Activated naive CD8-positive, alpha-beta T cell treated with anti-CD3 and anti-CD28 coated beads, Interleukin-2, amount 10 ng/mL, durations not matched to agents 7 days and 5 days (primary cell): ENCODE data around the gene DARS1. TPM values are rescaled to one million over a fixed set of nuclear protein-coding genes. Genes with fewer than 3 reads are reported as not detected.

Experiments used
- ATAC-seq: fragments of 150-1000 bp; cut with Tn5 transposase; one replicate; pipeline ENCODE4 v1.10.0; 2021; ENCODE audit warnings: low read depth, moderate library complexity
- POLR2A ChIA-PET: fragments of 350-600 bp; sonication (Branson Sonifier 250); formaldehyde crosslinking; loops from one replicate; lab custom pipeline; 2021; ENCODE audit warnings: antibody characterized with exemption; lab: Charles Lee
- DNase-seq: peaks from one replicate; pipeline ENCODE4 v3.0.0; 2021
- H3K27ac Mint-ChIP-seq: one replicate; pipeline ENCODE4 v1.8.0; 2022; ENCODE audit warnings: mild to moderate bottlenecking, mixed read lengths
- H3K27me3 Mint-ChIP-seq: one replicate; pipeline ENCODE4 v1.8.0; 2022; ENCODE audit warnings: mild to moderate bottlenecking, moderate library complexity, mixed read lengths
- H3K36me3 Mint-ChIP-seq: one replicate; pipeline ENCODE4 v1.8.0; 2021; ENCODE audit warnings: mild to moderate bottlenecking, mixed read lengths
- H3K4me1 Mint-ChIP-seq: one replicate; pipeline ENCODE4 v1.8.0; 2021; ENCODE audit warnings: mixed read lengths
- H3K4me3 Mint-ChIP-seq: one replicate; pipeline ENCODE4 v1.8.0; 2022; ENCODE audit warnings: mild to moderate bottlenecking, moderate library complexity, mixed read lengths
- H3K9me3 Mint-ChIP-seq: one replicate; pipeline ENCODE4 v1.8.0; 2021; ENCODE audit warnings: mixed read lengths
- total RNA-seq, 2 experiments: library from RNA; stranded (reverse); gene quantifications; one replicate each; pipeline ENCODE4 v1.2.3, GENCODE V29; 2021

The DARS1 gene
- total RNA-seq, 2 experiments from 2014 or later: 117 to 118 TPM

DNA sequence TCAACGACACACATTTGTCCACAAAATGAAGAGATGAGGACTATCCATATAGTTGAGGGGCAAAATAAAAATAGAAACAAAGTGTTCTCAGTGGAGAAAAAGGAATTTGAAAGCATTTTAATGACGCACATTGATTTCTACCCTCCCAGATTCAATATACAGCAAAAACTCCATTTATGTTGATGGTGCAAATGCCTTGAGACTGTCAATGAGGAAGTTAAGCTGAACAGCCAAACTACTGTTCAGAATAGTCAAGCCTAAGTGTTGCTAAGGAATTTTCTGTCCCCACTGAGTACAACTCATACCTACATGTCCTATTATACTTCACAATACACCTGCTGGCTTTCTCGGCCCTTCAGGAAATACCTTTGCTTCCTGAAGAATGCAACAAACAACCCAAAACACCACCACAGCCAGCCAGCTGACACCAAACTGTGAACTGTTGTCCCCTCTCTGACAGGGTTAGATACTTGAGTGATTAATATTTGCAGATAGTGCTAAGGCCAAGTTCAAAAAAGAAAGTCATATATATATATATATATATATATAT is 27.8 kb upstream of the DARS1 start:
- POLR2A ChIA-PET: no interaction called here
- DNase-seq (no peak), ATAC-seq (no peak)
- Mint-ChIP-seq H3K9me3 (peaks cover 8% of the 10 kb centered on the region), H3K27ac (no peak overlapping the region), H3K27me3 (no peaks in the 10 kb centered on the region), H3K4me3 (no peak overlapping the region), H3K36me3 (peaks cover 13% of the 10 kb centered on the region), H3K4me1 (peaks cover 20% of the 10 kb centered on the region)

DNA sequence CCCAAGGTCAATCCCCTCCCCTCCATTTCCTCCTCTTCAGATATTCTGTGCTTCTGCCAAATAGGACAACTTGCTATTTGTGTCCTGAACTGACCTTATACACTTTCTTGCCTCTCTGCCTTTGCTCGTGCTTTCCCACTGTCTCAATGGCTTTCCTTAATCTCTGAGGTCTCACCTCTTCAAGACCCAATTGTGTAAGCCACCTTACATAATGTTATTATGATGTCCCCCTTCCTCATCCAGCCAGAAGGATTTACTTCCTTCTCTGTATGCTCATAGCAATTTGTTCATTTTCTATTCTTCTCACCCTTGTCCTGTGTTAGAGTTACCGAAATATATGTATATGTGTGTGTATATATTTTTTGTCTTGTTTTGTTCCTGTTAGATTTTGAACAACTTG is 26.9 kb upstream of the DARS1 start:
- Mint-ChIP-seq H3K27ac (no peak overlapping the region), H3K27me3 (no peaks in the 10 kb centered on the region), H3K4me3 (no peak overlapping the region), H3K36me3 (peaks cover 13% of the 10 kb centered on the region), H3K4me1 (peaks cover 27% of the 10 kb centered on the region), H3K9me3 (peaks cover 8% of the 10 kb centered on the region)
- POLR2A ChIA-PET: no interaction called here
- no peak for DNase-seq
- no peak for ATAC-seq

DNA sequence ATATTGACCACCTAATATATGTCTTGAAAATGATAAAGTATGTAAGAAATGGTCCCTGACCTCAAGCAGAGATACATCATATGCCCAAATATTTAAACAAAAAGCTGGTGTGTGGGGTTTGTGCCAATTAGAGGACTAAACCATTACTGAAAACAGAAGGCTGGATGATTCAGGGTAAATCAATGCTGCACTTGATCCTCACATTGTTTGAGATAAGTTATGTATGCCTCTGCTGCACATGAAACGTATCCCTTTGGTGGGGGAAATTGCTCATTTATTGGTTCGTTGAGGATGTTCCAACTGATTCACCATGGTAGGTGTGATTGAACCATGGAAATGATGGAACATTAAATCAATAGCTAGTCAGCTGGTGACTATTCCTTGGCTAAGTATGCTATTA is 24.7 kb upstream of the DARS1 start:
- Mint-ChIP-seq H3K4me1 (peaks cover 32% of the 10 kb centered on the region), H3K36me3 (peaks cover 12% of the 10 kb centered on the region), H3K9me3 (peaks cover 2% of the 10 kb centered on the region), H3K27me3 (no peaks in the 10 kb centered on the region), H3K27ac (no peak overlapping the region), H3K4me3 (no peak overlapping the region)
- DNase-seq: no peak
- POLR2A ChIA-PET: interaction anchor here (1.0 to 2.5 kb wide), 3 partner anchors 12 to 40 kb away, joined by 3 to 18 read pairs (median 4); partner anchors contain the start of gene DARS1
- no peak for ATAC-seq

DNA sequence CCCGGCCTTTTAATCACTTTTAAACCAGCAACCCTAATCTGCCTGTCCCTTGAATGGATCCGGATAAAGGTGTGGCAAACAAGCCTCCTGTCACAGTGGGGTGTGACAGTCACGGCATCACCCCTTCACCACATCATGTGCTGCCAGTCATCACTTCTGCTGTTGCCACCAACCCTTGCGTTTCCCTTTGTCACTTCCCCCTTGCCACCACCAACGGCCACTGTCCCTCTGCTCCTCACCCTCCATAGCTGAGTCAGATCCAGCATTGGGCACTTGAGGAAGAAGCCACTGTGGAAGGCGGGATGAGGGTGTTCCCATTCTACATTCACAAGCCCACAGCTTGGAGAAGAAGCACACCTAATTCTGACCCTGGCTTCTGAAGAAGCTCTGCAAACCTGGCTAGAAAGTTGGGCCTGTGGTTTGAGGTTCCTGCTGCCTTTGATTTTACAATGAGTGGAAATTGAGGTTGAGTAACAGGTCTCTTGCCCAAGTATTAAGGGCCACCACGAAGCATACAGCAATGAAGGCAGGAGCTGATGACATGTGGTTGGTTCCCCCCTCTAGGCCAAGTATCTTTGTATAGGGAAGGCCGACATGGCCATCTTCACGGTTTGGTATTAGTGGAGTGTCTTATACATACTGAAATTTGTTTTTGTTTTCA is 22.9 kb upstream of the DARS1 start:
- Mint-ChIP-seq H3K36me3 (peaks cover 20% of the 10 kb centered on the region), H3K27me3 (no peaks in the 10 kb centered on the region), H3K4me3 (peak overlapping the region; percentile 68), H3K4me1 (peaks cover 39% of the 10 kb centered on the region), H3K9me3 (peaks cover 8% of the 10 kb centered on the region), H3K27ac (peak overlapping the region; percentile 92)
- POLR2A ChIA-PET: interaction anchor here (0.6 to 2.5 kb wide), 10 partner anchors 9 to 123 kb away, joined by 3 to 18 read pairs (median 4); partner anchors contain the start of genes CXCR4 and DARS1
- DNase-seq: peak; percentile 72
- peak; percentile 95 for ATAC-seq

DNA sequence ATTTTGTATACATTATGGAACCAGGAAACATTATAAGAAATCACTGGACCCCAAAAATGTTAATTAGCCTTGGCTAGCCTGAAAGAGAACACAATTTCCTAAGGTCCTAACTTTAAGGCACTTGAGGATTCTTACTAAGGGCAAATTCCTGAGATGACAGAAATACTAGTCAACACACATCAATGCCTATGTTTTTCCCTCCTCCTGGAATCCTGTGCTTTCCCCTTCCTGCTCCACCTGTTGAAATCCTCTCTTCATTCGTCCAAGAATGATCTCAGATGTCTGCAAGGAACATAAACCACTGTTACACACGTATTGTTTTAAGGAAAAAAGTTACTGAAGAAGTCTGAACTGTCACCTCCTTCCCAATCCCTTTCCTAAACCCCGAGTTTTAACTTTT is 21.2 kb upstream of the DARS1 start:
- peaks cover 29% of the 10 kb centered on the region for H3K36me3 Mint-ChIP-seq
- peak overlapping the region; percentile 76 for H3K27ac Mint-ChIP-seq
- ATAC-seq (no peak), DNase-seq (no peak)
- H3K27me3 Mint-ChIP-seq: no peaks in the 10 kb centered on the region
- H3K9me3 Mint-ChIP-seq: peaks cover 8% of the 10 kb centered on the region
- peaks cover 35% of the 10 kb centered on the region for H3K4me1 Mint-ChIP-seq
- peak overlapping the region; percentile 52 for H3K4me3 Mint-ChIP-seq
- POLR2A ChIA-PET: interaction anchor here (1.3 kb wide), 1 partner anchor 21 kb away, joined by 6 read pairs; the partner anchor contains the start of gene DARS1

DNA sequence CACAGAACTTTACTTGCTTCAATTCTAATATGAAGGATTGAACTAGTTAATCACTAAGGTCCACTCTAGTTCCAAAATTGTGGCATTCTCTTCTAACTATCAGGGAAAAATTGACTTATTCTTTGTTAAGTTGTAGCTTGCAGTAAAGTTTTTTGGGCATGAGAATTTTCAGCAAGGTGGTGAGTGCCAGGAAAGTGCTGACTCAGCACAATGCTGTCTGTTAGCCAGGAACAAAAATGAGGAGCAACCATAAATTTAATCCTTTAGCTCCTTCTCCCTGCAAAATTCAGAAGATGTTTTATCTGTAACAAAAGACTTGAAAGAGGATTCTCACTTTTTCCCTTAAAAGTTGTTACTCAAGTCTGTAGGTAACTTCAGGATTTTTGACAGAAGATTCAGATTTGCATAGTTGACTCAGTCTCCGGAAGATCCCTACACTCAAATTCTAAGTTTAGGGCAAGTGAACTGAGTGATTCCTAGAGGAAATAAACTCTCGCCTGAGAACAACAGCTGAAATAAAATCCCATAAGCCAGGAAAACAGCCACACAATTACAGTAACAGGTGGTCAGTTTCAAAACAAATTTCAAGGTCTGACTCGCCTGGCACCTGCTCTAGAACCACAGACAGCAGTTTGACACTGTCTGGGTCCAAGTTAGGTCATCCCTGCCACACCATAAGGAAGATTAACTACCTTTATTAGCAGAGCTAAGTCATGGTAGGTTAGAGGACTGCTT is 20.2 kb upstream of the DARS1 start:
- Mint-ChIP-seq H3K4me3 (no peak overlapping the region), H3K27me3 (no peaks in the 10 kb centered on the region), H3K36me3 (peaks cover 33% of the 10 kb centered on the region), H3K27ac (no peak overlapping the region), H3K4me1 (peaks cover 40% of the 10 kb centered on the region), H3K9me3 (peaks cover 8% of the 10 kb centered on the region)
- DNase-seq (no peak), ATAC-seq (no peak)
- POLR2A ChIA-PET: interaction anchor here (0.8 to 1.8 kb wide), 5 partner anchors 9 to 59 kb away, joined by 3 to 6 read pairs (median 3); partner anchors contain the start of gene DARS1

DNA sequence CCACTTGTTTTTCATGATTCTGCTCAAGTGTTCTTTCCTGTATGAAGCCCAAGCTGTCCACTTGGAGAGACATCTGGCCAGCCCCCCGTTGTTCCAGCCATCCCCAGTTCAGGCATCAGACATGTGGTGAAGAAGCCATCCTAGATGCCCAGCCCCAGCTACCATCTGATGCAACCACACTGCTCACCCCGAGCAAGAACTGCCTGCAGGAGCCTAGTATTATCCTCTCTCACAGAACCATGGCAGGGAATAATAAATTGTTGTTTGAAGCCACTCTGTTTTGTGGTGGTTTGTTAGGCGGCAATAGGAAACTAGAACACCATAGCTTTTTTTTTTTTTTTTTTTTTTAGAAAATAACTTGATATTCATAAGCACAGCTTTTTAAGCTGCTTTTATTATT is 19.5 kb upstream of the DARS1 start:
- DNase-seq (no peak), ATAC-seq (no peak)
- no peaks in the 10 kb centered on the region for H3K27me3 Mint-ChIP-seq
- H3K4me1 Mint-ChIP-seq: peaks cover 43% of the 10 kb centered on the region
- H3K4me3 Mint-ChIP-seq: no peak overlapping the region
- POLR2A ChIA-PET: interaction anchor here (0.8 to 1.8 kb wide), 4 partner anchors 9 to 60 kb away, joined by 3 to 6 read pairs (median 3); no protein-coding TSS in a partner anchor
- H3K9me3 Mint-ChIP-seq: peaks cover 8% of the 10 kb centered on the region
- peaks cover 33% of the 10 kb centered on the region for H3K36me3 Mint-ChIP-seq
- H3K27ac Mint-ChIP-seq: peak overlapping the region; percentile 58

DNA sequence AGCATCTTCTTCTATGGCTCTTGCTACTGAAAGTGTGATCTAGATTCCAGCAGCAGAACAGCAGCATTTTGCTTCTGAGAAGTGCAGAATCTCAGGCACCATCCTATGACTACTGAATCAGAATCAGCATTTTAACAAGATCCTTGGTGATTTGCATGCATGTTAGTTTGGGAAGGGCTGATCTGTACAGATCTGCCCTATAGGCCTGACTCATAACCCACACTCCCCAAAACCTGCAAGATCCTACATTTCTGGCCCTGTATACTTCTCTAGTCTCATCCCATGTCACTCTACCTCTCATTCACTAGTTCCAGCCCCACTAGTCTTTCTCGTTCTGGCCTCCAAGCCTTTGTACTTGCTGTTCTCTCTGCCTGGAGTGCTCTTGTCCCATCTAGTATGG is 15.7 kb upstream of the DARS1 start:
- ATAC-seq (no peak), DNase-seq (no peak)
- H3K9me3 Mint-ChIP-seq: peaks cover 8% of the 10 kb centered on the region
- peaks cover 36% of the 10 kb centered on the region for H3K36me3 Mint-ChIP-seq
- H3K27ac Mint-ChIP-seq: peak overlapping the region; percentile 24
- peaks cover 29% of the 10 kb centered on the region for H3K4me1 Mint-ChIP-seq
- H3K4me3 Mint-ChIP-seq: no peak overlapping the region
- POLR2A ChIA-PET: no interaction called here
- no peaks in the 10 kb centered on the region for H3K27me3 Mint-ChIP-seq

DNA sequence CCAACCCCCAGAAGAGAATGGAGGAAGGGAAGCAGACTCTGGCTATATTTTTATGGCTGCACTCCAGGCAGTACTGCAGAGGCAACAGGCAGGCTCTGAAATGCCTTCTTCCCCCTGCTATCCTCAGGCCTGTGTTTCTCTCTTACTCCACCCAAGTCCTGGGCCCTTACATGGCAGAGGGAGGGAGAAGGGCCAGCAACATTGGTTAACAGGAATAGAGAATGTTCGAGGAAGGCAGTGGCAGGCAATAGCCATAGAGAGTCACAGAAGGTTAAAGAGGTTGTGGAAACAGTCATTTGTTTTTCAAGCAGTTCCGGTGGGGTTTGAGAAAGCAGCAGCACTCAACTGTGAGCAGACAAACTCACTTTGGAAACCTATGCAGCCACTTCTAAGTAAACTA is 15.1 kb upstream of the DARS1 start:
- H3K27me3 Mint-ChIP-seq: no peaks in the 10 kb centered on the region
- POLR2A ChIA-PET: no interaction called here
- H3K4me3 Mint-ChIP-seq: no peak overlapping the region
- peaks cover 8% of the 10 kb centered on the region for H3K9me3 Mint-ChIP-seq
- DNase-seq (no peak), ATAC-seq (no peak)
- H3K4me1 Mint-ChIP-seq: peaks cover 29% of the 10 kb centered on the region
- H3K27ac Mint-ChIP-seq: peak overlapping the region; percentile 67
- H3K36me3 Mint-ChIP-seq: peaks cover 37% of the 10 kb centered on the region

DNA sequence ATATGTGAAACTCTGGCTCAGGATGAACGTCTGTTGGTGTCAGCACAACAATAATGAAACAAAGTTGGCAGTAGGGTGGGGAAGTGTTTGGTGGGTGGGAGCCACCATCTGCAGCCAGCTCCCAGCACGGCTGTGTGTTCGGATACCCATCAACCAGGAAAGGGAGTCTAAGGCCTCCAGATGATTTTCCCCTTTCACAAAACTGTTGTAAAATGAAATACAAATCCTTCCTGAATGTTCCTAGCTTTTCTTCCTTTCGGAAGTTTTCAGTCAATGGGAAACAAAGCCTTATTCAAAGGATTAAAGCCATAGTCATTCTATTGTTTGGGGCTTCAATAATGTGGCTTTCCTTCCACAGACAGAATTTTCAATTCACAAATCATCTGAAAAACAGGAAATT is 14.5 kb upstream of the DARS1 start:
- H3K36me3 Mint-ChIP-seq: peaks cover 37% of the 10 kb centered on the region
- DNase-seq (no peak), ATAC-seq (no peak)
- H3K9me3 Mint-ChIP-seq: peaks cover 8% of the 10 kb centered on the region
- peaks cover 28% of the 10 kb centered on the region for H3K4me1 Mint-ChIP-seq
- no peak overlapping the region for H3K4me3 Mint-ChIP-seq
- POLR2A ChIA-PET: no interaction called here
- no peaks in the 10 kb centered on the region for H3K27me3 Mint-ChIP-seq
- H3K27ac Mint-ChIP-seq: no peak overlapping the region

DNA sequence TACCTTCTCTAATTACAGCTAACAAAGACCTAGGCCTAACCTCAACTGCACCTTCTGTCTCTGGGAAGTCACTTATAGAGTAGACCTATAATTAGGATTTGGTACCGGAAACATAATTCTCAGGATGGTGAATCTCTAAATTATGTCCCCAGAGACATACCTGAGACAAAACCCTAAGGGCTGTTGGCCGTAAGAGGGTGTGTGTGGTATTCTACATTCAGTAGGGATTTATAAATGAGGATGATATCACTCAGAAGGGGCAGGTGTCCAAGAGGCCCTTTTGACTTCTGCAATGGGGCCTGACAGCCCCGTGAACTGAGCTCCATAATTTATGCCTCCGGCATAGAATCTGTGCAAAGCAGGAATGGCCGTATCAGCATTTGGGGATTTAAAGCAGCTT is 13.5 kb upstream of the DARS1 start:
- peaks cover 28% of the 10 kb centered on the region for H3K4me1 Mint-ChIP-seq
- peaks cover 38% of the 10 kb centered on the region for H3K36me3 Mint-ChIP-seq
- ATAC-seq (no peak), DNase-seq (no peak)
- POLR2A ChIA-PET: interaction anchor here (0.6 to 1.0 kb wide), 4 partner anchors 9 to 306 kb away, joined by 3 to 6 read pairs (median 3); no protein-coding TSS in a partner anchor
- H3K27ac Mint-ChIP-seq: no peak overlapping the region
- H3K4me3 Mint-ChIP-seq: no peak overlapping the region
- no peaks in the 10 kb centered on the region for H3K27me3 Mint-ChIP-seq
- H3K9me3 Mint-ChIP-seq: peaks cover 4% of the 10 kb centered on the region

DNA sequence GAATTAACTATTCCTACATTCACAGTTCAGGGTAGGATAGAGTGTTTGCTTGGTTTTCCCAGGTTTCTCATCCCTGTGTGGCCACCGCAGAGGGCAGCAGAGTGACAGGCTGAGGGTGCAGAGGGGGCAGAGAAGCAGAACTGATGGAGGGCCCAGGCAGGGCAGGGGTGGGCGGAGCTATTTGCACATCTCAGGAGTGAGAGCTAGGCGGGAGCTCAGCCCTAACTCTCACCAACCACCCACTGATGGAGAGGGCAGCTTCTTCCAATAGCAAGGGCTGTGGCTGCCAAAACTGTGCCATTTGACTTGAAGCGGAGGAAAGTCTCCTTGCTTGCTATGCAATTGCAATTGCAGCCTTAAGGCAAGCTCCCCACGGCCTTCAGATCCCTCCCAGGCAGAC is 12.0 kb upstream of the DARS1 start:
- Mint-ChIP-seq H3K27ac (peak overlapping the region; percentile 17), H3K4me3 (no peak overlapping the region), H3K27me3 (no peaks in the 10 kb centered on the region), H3K9me3 (no peaks in the 10 kb centered on the region), H3K4me1 (peaks cover 24% of the 10 kb centered on the region), H3K36me3 (peaks cover 32% of the 10 kb centered on the region)
- POLR2A ChIA-PET: interaction anchor here (0.5 to 1.5 kb wide), 5 partner anchors 9 to 59 kb away, joined by 3 to 7 read pairs (median 3); partner anchors contain the start of gene DARS1
- ATAC-seq (peak; percentile 64), DNase-seq (no peak)

DNA sequence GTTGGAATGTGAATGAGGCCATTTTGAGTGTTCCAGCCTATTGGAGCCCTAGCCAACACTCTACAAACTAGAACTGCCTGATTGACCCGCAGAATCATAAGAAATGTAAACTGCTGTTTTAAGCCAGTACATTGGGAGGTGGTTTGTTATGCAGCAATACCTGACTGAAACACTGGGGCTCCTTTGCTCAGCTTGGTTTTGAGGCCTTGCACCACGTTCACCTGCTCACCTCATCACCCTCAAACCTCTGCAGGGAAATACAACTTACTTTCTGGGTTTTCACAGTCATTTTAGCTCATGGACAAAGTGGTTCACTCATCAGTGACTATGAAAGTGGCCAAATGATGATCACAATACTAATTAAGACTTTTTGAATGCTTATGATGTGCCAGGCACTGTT is 10.9 kb upstream of the DARS1 start:
- POLR2A ChIA-PET: interaction anchor here (0.7 to 1.5 kb wide), 3 partner anchors 9 to 23 kb away, joined by 3 read pairs; partner anchors contain the start of gene DARS1
- H3K4me1 Mint-ChIP-seq: peaks cover 24% of the 10 kb centered on the region
- H3K4me3 Mint-ChIP-seq: no peak overlapping the region

More for the DNA sequence above, 10.9 kb upstream of the DARS1 start:
- no peak overlapping the region for H3K27ac Mint-ChIP-seq
- DNase-seq (no peak), ATAC-seq (no peak)
- H3K36me3 Mint-ChIP-seq: peaks cover 31% of the 10 kb centered on the region
- H3K27me3 Mint-ChIP-seq: no peaks in the 10 kb centered on the region
- no peaks in the 10 kb centered on the region for H3K9me3 Mint-ChIP-seq
